SK-N-MC (cell line): ENCODE results near the gene FDPS.
"Not testable (repeated sequence)": the region's sequence is repeated elsewhere in the genome, so short reads cannot be mapped to it uniquely, and the experiment has no call there.

Experiments used
- EZH2 ChIP-seq: fragments of 200-600 bp; sonication (generic); IDR thresholded peaks from one replicate; pipeline ENCODE4 v1.6.1; 2017; ENCODE audit warnings: antibody characterized with exemption
- POLR2AphosphoS5 ChIP-seq: IDR thresholded peaks from 2 replicates; pipeline ENCODE4 v1.6.1; 2012; ENCODE audit warnings: mild to moderate bottlenecking, low read depth, low read length, borderline replicate concordance

- not testable (repeated sequence) for TF ChIP-seq POLR2AphosphoS5, EZH2
Observed at GRCh38 chr1:155291006-155291405, 17.7 kb upstream of the FDPS start.
